DND-41 (cell line): Measurements from ENCODE around the gene MAP3K5.

ENCODE experiments used
- ATAC-seq: fragments of 200-7000 bp; cut with Tn5 transposase; 3 replicates; pipeline ENCODE4 v1.9.1; 2021; ENCODE audit warnings: low read depth; ENCODE audit not compliant: insufficient read depth
- DNase-seq: peaks from one replicate; pipeline ENCODE4 v3.0.0-alpha.2; 2020
- H2AFZ ChIP-seq: 2 replicates; pipeline ENCODE4 v1.6.0; 2012; ENCODE audit warnings: low read depth, low read length
- H3K27ac ChIP-seq: 2 replicates; pipeline ENCODE4 v1.5.1; 2012; ENCODE audit warnings: low read length, inconsistent platforms
- H3K27me3 ChIP-seq: fragments of 200-600 bp; sonication (generic); 2 replicates; pipeline ENCODE4 v1.6.0; 2012; ENCODE audit warnings: low read length, mild to moderate bottlenecking, inconsistent platforms; ENCODE audit not compliant: insufficient read depth, poor library complexity
- H3K36me3 ChIP-seq: 2 replicates; pipeline ENCODE4 v1.5.1; 2012; ENCODE audit warnings: low read length, inconsistent platforms; ENCODE audit not compliant: insufficient read depth
- H3K4me1 ChIP-seq: 2 replicates; pipeline ENCODE4 v1.5.1; 2012; ENCODE audit warnings: mild to moderate bottlenecking, low read length; ENCODE audit not compliant: insufficient read depth
- H3K4me2 ChIP-seq: 2 replicates; pipeline ENCODE4 v1.6.0; 2012; ENCODE audit warnings: mild to moderate bottlenecking, moderate library complexity, low read length, inconsistent platforms; ENCODE audit not compliant: insufficient read depth
- H3K4me3 ChIP-seq, 2 experiments: fragments of 200-600 bp in 1 of 2; shearing (Covaris generic) in 1 of 2; 2 replicates each; pipeline ENCODE4 v1.5.1; 2012 to 2016; ENCODE audit warnings: inconsistent platforms in 2 of 2, low read length in 2 of 2, mild to moderate bottlenecking in 2 of 2, low read depth in 1 of 2, moderate library complexity in 1 of 2
- H3K79me2 ChIP-seq: 2 replicates; pipeline ENCODE4 v1.6.0; 2012; ENCODE audit warnings: low read length, inconsistent platforms; ENCODE audit not compliant: insufficient read depth
- H3K9ac ChIP-seq: 2 replicates; pipeline ENCODE4 v1.6.0; 2012; ENCODE audit warnings: low read depth, mild to moderate bottlenecking, inconsistent platforms, low read length, moderate library complexity
- H3K9me3 ChIP-seq: 2 replicates; pipeline ENCODE4 v1.5.1; 2012; ENCODE audit warnings: low read length, moderate library complexity, mild to moderate bottlenecking, inconsistent platforms; ENCODE audit not compliant: insufficient read depth, severe bottlenecking
- H4K20me1 ChIP-seq: 2 replicates; pipeline ENCODE4 v1.6.0; 2012; ENCODE audit warnings: low read length; ENCODE audit not compliant: insufficient read depth
- CTCF ChIP-seq: IDR thresholded peaks from 2 replicates; pipeline ENCODE4 v1.5.1; 2012; ENCODE audit warnings: borderline replicate concordance, low read length, moderate library complexity, mild to moderate bottlenecking; ENCODE audit not compliant: poor library complexity, severe bottlenecking; ENCODE audit errors: extremely low read depth
- EZH2 ChIP-seq: IDR thresholded peaks from 3 replicates; pipeline ENCODE4 v1.6.1; 2012; ENCODE audit warnings: borderline replicate concordance, low read depth, mild to moderate bottlenecking, moderate library complexity, low read length, inconsistent platforms; ENCODE audit not compliant: severe bottlenecking

Gene MAP3K5

GRCh38 chr6:136783021-136783420 lies 9.3 kb downstream of the MAP3K5 start:
- Histone ChIP-seq H3K27ac (no peak overlapping the region), H3K4me2 (no peak overlapping the region)
- TF ChIP-seq EZH2 (no peak), CTCF (no peak)

DNA sequence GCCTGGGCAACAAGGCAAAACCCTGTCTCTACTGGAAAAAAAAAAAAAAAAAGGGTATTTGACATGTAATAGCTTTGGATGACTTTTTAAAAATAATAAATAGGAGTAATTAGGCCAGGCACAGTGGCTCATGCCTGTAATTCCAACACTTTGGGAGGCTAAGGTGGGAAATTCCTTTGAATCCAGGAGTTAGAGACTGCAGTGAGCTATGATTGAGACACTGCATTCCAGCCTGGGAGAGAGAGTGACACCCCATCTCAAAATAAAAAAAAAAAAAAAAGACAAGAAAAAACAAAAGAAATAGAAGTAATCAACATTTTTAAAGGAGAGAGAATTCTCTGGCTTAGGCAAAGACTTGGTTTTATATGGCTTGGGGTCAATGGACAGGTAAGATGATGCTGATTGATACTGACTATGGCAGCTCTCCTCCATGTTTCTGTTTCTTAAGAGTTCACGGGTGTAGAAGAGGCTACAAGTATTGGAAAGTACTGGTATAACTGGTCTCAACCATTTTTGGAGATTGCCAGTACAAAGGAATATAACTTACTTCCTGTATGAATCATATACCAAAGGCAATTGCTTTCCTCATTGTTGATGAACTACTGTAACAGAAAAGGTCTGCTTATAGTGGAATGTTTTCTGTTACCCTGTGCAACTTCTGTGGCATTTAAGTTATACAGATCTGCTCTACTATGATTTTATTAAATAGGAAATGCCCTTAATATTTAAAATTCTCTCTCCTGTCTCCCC lies 10.1 kb downstream of the MAP3K5 start:
- no peaks in the 10 kb centered on the region for H3K36me3 ChIP-seq
- H3K4me1 ChIP-seq, result peaks cover 8% of the 10 kb centered on the region
- DNase-seq (no peak), ATAC-seq (0 out of 3 replicates have a peak, but pooled peaks have one; percentile 31)
- H3K27ac ChIP-seq, result no peak overlapping the region
- H3K4me2 ChIP-seq, result no peak overlapping the region
- peaks cover 9% of the 10 kb centered on the region for H3K27me3 ChIP-seq
- H3K9ac ChIP-seq, result no peak overlapping the region
- no peaks in the 10 kb centered on the region for H4K20me1 ChIP-seq
- H3K79me2 ChIP-seq, result no peaks in the 10 kb centered on the region
- H3K4me3 ChIP-seq, result no peak overlapping the region
- no peak for TF ChIP-seq CTCF
- no peak for TF ChIP-seq EZH2
- no peak overlapping the region for H2AFZ ChIP-seq
- no peaks in the 10 kb centered on the region for H3K9me3 ChIP-seq

More at GRCh38 chr6:136783021-136783420, 9.3 kb downstream of the MAP3K5 start:
- Histone ChIP-seq H3K79me2 (no peaks in the 10 kb centered on the region), H3K36me3 (no peaks in the 10 kb centered on the region), H3K9me3 (no peaks in the 10 kb centered on the region), H3K9ac (no peak overlapping the region), H2AFZ (no peak overlapping the region), H3K4me3 (no peak overlapping the region), H3K4me1 (peaks cover 8% of the 10 kb centered on the region), H3K27me3 (peaks cover 9% of the 10 kb centered on the region), H4K20me1 (no peaks in the 10 kb centered on the region)
- ATAC-seq, result no peak
- DNase-seq, result no peak

DNA sequence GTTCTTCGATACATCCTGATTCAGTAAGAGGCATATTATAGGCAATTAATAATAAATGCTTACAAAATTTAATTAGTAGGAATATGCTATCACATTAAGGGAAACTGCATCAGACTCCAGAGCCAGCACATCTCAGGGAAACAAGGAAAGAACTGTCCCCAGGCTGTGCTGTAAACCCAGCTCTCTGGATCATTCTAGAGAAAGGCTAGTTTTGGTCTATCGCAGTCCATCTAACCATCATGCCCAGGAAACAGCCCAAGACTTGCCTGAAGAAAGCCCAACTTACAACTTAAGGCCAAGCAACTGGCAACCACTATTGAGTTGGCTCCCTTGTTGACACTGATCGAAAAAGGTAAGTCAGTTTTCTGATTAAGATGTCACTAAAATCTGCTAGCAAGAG lies 11.3 kb downstream of the MAP3K5 start:
- Histone ChIP-seq H4K20me1 (no peaks in the 10 kb centered on the region), H2AFZ (no peak overlapping the region), H3K4me1 (peaks cover 8% of the 10 kb centered on the region), H3K9me3 (no peaks in the 10 kb centered on the region), H3K9ac (no peak overlapping the region), H3K27ac (no peak overlapping the region), H3K4me2 (no peak overlapping the region), H3K4me3 (no peak overlapping the region), H3K27me3 (peaks cover 6% of the 10 kb centered on the region), H3K79me2 (no peaks in the 10 kb centered on the region), H3K36me3 (no peaks in the 10 kb centered on the region)
- no peak for ATAC-seq
- DNase-seq, result no peak
- TF ChIP-seq EZH2 (no peak), CTCF (no peak)
